ENCODE results near the gene PTPRN2. TPM values are rescaled to one million over a fixed set of nuclear protein-coding genes. Genes with fewer than 3 reads are reported as not detected.

PTPRN2 gene
- total and polyA plus RNA-seq, 2 donors (not counting 1 experiment from before 2014, with no cell fraction given) = 0.54 to 1.2 TPM

GRCh38 chr7:157898802-157899505, 688.7 kb downstream of the PTPRN2 start:
- no peak for DNase-seq (ENCODE audit: low read depth in 2 of 2)
- TF ChIP-seq EZH2 (IDR thresholded peaks at IDR 0.05; ENCODE audit: low read length, missing control alignments) = no peak
- TF ChIP-seq CTCF (conservative IDR thresholded peaks at IDR 0.05 in 1 of 2, IDR thresholded peaks at IDR 0.05 in 1 of 2; ENCODE audit: low read depth in 1 of 2, low read length in 2 of 2) = no peak
- Histone ChIP-seq H3K27me3 (ENCODE audit: control insufficient read depth, insufficient read depth, low read length) (no peaks in the 10 kb centered on the region), H3K36me3 (ENCODE audit: control insufficient read depth, insufficient read depth, low read length) (no peaks in the 10 kb centered on the region), H2AFZ (ENCODE audit: low read length) (no peak overlapping the region), H3K27ac (ENCODE audit: insufficient read depth, low read length) (no peak overlapping the region), H3K4me2 (ENCODE audit: extremely low read depth, insufficient read depth, low read length) (no peak overlapping the region), H3K9ac (ENCODE audit: insufficient read depth, low read length) (no peak overlapping the region), H3K4me3 (replicated peaks in 1 of 4; ENCODE audit: control extremely low read depth in 1 of 4, insufficient read depth in 1 of 4, low read depth in 3 of 4, low read length in 4 of 4) (no peak overlapping the region), H3K79me2 (ENCODE audit: control insufficient read depth, insufficient read depth, low read length) (no peaks in the 10 kb centered on the region), H4K20me1 (ENCODE audit: control insufficient read depth, extremely low read depth, insufficient read depth, low read length) (no peaks in the 10 kb centered on the region), H3K9me3 (ENCODE audit: control insufficient read depth, insufficient read depth, low read depth, low read length) (no peaks in the 10 kb centered on the region), H3K4me1 (ENCODE audit: control insufficient read depth, extremely low read depth, insufficient read depth, low read length) (no peaks in the 10 kb centered on the region)

DNA sequence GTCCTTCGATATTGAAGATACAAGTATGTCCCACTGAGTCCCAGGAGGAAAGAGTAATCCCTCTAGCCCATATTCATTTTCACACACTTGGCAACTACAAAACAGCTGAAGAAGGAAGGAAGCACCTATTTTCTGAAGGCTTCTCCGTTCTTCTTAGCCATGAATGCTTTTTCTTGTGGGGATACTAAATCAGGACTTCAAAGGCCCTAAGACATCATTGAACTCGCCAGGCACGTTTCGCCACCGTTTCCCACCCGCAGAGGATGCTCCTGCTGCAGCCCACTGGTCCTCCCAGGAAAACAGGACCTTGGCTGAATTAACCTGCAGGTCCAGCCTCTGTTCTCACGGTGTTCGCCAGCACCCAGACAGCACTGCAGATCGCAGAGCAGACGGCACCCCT, 689.4 kb downstream of the PTPRN2 start:
- Histone ChIP-seq H3K4me1 (ENCODE audit: control insufficient read depth, extremely low read depth, insufficient read depth, low read length) (no peaks in the 10 kb centered on the region), H2AFZ (ENCODE audit: low read length) (no peak overlapping the region), H3K27ac (ENCODE audit: insufficient read depth, low read length) (no peak overlapping the region), H3K4me3 (replicated peaks in 1 of 4; ENCODE audit: control extremely low read depth in 1 of 4, insufficient read depth in 1 of 4, low read depth in 3 of 4, low read length in 4 of 4) (no peak overlapping the region), H3K4me2 (ENCODE audit: extremely low read depth, insufficient read depth, low read length) (no peak overlapping the region), H3K9ac (ENCODE audit: insufficient read depth, low read length) (no peak overlapping the region), H3K9me3 (ENCODE audit: control insufficient read depth, insufficient read depth, low read depth, low read length) (no peaks in the 10 kb centered on the region), H3K27me3 (ENCODE audit: control insufficient read depth, insufficient read depth, low read length) (no peaks in the 10 kb centered on the region), H4K20me1 (ENCODE audit: control insufficient read depth, extremely low read depth, insufficient read depth, low read length) (no peaks in the 10 kb centered on the region), H3K79me2 (ENCODE audit: control insufficient read depth, insufficient read depth, low read length) (no peaks in the 10 kb centered on the region), H3K36me3 (ENCODE audit: control insufficient read depth, insufficient read depth, low read length) (no peaks in the 10 kb centered on the region)
- TF ChIP-seq CTCF (conservative IDR thresholded peaks at IDR 0.05 in 1 of 2, IDR thresholded peaks at IDR 0.05 in 1 of 2; ENCODE audit: low read depth in 1 of 2, low read length in 2 of 2) = no peak
- TF ChIP-seq EZH2 (IDR thresholded peaks at IDR 0.05; ENCODE audit: low read length, missing control alignments) = no peak
- no peak for DNase-seq (ENCODE audit: low read depth in 2 of 2)

- Histone ChIP-seq H3K4me3 (replicated peaks in 1 of 4; ENCODE audit: control extremely low read depth in 1 of 4, insufficient read depth in 1 of 4, low read depth in 3 of 4, low read length in 4 of 4) (no peak overlapping the region), H2AFZ (ENCODE audit: low read length) (no peak overlapping the region), H3K79me2 (ENCODE audit: control insufficient read depth, insufficient read depth, low read length) (no peaks in the 10 kb centered on the region), H3K27me3 (ENCODE audit: control insufficient read depth, insufficient read depth, low read length) (no peaks in the 10 kb centered on the region), H3K27ac (ENCODE audit: insufficient read depth, low read length) (no peak overlapping the region), H3K36me3 (ENCODE audit: control insufficient read depth, insufficient read depth, low read length) (no peaks in the 10 kb centered on the region), H3K4me1 (ENCODE audit: control insufficient read depth, extremely low read depth, insufficient read depth, low read length) (no peaks in the 10 kb centered on the region), H4K20me1 (ENCODE audit: control insufficient read depth, extremely low read depth, insufficient read depth, low read length) (no peaks in the 10 kb centered on the region), H3K4me2 (ENCODE audit: extremely low read depth, insufficient read depth, low read length) (no peak overlapping the region), H3K9ac (ENCODE audit: insufficient read depth, low read length) (no peak overlapping the region), H3K9me3 (ENCODE audit: control insufficient read depth, insufficient read depth, low read depth, low read length) (no peaks in the 10 kb centered on the region)
- DNase-seq (ENCODE audit: low read depth in 2 of 2) = no peak
- TF ChIP-seq EZH2 (IDR thresholded peaks at IDR 0.05; ENCODE audit: low read length, missing control alignments) (no peak), CTCF (conservative IDR thresholded peaks at IDR 0.05 in 1 of 2, IDR thresholded peaks at IDR 0.05 in 1 of 2; ENCODE audit: low read depth in 1 of 2, low read length in 2 of 2) (no peak)
Measured at GRCh38 chr7:157897681-157898080, 689.9 kb downstream of the PTPRN2 start.

Data from fibroblast of lung (primary cell).